ENCODE measurements around the gene HBE1. TPM values are rescaled to one million over a fixed set of nuclear protein-coding genes. Genes with fewer than 3 reads are reported as not detected.

Gene HBE1
- total RNA-seq, 1 donor from 2014 or later, result 4.0 TPM

DNA sequence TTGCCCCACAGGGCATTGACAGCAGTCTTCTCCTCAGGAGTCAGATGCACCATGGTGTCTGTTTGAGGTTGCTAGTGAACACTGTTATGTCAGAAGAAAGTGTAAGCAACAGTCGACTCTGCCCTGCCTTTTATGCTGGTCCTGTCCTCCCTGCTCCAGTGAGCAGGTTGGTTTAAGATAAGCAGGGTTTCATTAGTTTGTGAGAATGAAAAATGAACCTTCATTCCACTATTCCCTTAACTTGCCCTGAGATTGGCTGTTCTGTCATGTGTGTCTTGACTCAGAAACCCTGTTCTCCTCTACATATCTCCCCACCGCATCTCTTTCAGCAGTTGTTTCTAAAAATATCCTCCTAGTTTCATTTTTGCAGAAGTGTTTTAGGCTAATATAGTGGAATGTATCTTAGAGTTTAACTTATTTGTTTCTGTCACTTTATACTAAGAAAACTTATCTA, 35.3 kb downstream of the HBE1 start, which contains the start of gene HBD:
Gene HBD, minus strand, starts transcription at position 103 of the 454 bp plus-strand sequence. Its CDS starts 50 bp downstream, at position 53.
- no peak for DNase-seq (ENCODE audit: low spot score)

DNA sequence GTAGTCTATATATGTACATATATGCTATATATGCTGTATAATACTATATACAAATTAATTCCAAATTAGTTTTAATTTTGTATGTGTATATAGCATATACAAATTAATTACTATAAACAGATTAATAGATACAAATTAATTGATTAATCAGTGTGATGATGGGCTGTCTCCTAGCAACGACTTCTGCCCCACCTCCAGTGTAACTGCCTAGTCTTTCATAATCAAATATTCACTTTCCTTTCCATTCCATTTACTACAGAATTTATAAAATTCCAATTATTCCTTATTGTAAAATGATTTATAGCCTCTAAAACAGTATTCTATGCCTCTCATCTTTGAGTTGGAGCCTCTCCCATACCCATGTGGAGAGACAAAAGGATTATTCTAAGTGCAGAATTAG, 36.4 kb downstream of the HBE1 start:
- DNase-seq (ENCODE audit: low spot score), result no peak

DNA sequence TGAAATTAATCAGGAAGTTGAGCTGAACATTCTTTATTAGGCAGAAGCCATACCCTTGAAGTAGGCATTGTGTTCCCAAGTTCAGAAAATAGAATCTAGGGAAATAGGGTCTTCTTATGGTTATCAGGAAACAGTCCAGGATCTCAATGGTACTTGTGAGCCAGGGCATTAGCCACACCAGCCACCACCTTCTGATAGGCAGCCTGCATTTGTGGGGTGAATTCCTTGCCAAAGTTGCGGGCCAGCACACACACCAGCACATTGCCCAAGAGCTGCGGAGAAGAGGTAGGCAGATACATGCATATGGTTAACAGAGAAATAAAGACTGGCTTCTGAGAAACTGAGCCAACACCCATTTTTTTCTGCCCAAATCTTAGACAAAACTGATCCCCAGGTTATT, 36.9 kb downstream of the HBE1 start:
- DNase-seq (ENCODE audit: low spot score), result no peak

DNA sequence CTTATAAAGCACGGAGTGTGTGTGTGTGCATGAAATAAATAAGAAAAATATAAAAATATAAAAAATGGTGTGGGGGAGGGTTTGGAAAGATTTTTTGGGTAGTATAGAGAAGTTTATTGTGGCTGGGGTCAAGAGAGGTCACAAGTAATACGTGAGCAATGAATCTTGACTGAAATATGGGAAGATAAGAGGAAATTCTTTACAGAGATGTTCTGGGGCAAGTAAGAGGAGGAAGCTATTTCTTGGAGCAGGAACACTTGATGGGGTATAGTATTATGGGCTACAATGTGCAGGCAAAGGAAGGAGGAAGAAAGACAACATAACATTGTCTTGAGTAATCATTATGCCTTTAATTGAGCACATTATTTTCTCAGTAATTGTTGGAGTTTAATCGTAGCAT, 37.6 kb downstream of the HBE1 start:
- no peak for DNase-seq (ENCODE audit: low spot score)

DNA sequence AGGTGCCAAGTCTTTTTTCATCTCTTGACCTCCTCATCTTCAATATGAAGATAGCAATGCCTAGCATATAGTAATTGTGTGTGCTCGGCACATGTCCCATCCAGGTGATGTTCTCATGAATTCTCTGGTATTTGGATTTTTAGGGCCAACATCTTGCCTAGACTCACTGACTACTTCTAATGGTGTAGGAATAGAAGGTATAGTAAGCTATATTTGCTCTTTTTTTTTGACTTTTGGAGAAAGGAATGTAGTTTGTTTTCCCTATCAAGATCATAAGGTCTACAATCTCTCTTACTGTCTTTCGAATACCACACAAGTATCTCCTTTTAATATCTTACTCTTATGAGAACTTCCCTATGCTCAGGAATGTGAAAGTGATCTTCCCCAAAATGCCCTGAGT, 38.6 kb downstream of the HBE1 start:
- no peak for DNase-seq (ENCODE audit: low spot score)

DNA sequence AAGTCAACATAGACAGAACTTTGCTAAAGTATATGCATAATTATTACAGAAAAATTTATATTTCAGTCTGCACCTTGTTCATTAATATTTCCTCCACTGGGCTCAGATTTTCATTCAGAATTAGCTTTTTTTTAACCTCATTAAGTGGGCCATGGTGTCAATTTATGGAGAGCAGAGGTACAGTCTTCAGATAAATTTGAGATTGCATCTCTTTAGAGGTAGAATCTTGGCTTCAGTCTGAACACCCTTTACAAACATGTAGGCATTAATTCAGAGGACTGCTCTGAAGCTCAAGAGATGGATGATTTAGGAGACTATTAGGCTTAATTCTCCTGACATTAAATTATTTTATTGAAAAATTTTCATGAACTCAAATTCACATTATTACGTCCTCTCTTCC, 39.5 kb downstream of the HBE1 start:
- no peak for DNase-seq (ENCODE audit: low spot score)

DNA sequence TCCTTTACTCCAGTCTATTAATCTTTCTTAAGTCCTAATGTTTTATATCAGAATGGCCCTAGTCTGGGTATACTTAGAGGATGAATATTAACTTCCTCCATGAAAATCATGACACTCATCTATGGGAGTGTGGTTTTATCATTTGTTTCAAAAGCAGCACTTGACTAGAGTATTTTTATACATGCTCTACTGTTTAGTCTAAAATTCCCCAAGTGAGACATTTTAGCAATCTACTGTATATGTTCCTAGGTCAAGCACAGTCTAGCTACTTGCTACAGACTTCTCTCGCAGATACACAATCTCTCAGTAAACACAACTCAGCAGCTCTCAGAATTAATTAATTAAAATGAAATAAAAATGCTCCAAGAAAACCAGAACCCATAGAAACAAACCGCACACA, 39.9 kb downstream of the HBE1 start:
- no peak for DNase-seq (ENCODE audit: low spot score)

DNA sequence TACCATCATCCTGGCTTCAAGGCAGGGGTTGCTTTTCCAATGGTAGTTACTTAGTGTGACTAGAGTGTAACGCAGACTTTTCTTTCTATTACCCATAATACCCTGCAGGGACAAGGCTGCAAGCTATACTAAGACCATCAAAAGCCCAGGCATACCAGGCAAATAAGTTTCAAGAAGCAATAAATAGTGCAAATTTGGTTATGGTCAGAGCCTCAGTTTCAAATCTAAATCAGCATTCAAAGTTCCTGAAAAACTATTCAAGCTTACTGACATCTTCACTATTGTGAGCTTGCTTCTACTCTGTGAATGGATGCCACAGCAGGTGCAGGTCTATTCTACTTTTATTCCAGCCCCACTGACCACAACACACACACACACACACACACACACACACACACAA, 40.4 kb downstream of the HBE1 start:
- no peak for DNase-seq (ENCODE audit: low spot score)

DNA sequence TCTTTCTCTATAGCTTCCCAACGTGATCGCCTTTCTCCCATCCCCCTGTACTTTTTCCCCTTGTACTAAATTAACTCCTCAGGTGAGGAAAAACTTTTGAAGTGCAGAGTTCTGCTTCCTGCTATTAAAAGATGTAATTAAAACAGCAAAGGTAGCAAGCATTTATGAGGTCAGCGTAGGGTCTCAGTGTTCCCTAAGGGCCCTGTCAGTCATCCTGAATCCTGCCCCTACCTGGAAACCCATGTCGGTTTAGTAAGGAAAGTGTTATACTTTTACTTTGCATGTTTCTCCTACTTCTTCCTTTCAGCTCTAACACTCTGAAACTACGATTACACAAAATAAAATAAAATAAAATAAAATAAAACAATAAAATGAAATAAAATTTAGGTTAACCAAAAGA, 41.6 kb downstream of the HBE1 start:
- no peak for DNase-seq (ENCODE audit: low spot score)

DNA sequence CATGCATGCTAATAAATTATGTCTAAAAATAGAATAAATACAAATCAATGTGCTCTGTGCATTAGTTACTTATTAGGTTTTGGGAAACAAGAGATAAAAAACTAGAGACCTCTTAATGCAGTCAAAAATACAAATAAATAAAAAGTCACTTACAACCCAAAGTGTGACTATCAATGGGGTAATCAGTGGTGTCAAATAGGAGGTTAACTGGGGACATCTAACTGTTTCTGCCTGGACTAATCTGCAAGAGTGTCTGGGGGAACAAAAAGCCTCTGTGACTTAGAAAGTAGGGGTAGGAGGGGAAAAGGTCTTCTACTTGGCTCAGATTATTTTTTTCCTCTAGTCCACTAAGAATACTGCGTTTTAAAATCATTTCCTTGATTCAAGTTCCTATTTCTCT, 42.1 kb downstream of the HBE1 start:
- DNase-seq (ENCODE audit: low spot score), result no peak

DNA sequence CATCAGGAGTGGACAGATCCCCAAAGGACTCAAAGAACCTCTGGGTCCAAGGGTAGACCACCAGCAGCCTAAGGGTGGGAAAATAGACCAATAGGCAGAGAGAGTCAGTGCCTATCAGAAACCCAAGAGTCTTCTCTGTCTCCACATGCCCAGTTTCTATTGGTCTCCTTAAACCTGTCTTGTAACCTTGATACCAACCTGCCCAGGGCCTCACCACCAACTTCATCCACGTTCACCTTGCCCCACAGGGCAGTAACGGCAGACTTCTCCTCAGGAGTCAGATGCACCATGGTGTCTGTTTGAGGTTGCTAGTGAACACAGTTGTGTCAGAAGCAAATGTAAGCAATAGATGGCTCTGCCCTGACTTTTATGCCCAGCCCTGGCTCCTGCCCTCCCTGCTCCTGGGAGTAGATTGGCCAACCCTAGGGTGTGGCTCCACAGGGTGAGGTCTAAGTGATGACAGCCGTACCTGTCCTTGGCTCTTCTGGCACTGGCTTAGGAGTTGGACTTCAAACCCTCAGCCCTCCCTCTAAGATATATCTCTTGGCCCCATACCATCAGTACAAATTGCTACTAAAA, 42.9 kb downstream of the HBE1 start, which contains the start of gene HBB:
Gene HBB, minus strand, starts transcription at position 340 of the 579 bp plus-strand sequence. Its CDS starts 50 bp downstream, at position 290.
- no peak for DNase-seq (ENCODE audit: low spot score)

DNA sequence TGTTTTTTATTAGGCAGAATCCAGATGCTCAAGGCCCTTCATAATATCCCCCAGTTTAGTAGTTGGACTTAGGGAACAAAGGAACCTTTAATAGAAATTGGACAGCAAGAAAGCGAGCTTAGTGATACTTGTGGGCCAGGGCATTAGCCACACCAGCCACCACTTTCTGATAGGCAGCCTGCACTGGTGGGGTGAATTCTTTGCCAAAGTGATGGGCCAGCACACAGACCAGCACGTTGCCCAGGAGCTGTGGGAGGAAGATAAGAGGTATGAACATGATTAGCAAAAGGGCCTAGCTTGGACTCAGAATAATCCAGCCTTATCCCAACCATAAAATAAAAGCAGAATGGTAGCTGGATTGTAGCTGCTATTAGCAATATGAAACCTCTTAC, 44.3 kb downstream of the HBE1 start:
- DNase-seq (ENCODE audit: low spot score), result no peak

DNA sequence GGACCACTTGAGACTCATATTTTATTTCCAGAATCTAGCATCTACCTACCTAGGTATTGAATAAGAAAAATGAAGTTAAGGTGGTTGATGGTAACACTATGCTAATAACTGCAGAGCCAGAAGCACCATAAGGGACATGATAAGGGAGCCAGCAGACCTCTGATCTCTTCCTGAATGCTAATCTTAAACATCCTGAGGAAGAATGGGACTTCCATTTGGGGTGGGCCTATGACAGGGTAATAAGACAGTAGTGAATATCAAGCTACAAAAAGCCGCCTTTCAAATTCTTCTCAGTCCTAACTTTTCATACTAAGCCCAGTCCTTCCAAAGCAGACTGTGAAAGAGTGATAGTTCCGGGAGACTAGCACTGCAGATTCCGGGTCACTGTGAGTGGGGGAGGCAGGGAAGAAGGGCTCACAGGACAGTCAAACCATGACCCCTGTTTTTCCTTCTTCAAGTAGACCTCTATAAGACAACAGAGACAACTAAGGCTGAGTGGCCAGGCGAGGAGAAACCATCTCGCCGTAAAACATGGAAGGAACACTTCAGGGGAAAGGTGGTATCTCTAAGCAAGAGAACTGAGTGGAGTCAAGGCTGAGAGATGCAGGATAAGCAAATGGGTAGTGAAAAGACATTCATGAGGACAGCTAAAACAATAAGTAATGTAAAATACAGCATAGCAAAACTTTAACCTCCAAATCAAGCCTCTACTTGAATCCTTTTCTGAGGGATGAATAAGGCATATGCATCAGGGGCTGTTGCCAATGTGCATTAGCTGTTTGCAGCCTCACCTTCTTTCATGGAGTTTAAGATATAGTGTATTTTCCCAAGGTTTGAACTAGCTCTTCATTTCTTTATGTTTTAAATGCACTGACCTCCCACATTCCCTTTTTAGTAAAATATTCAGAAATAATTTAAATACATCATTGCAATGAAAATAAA, 44.9 kb downstream of the HBE1 start:
- DNase-seq (ENCODE audit: low spot score), result no peak

DNA sequence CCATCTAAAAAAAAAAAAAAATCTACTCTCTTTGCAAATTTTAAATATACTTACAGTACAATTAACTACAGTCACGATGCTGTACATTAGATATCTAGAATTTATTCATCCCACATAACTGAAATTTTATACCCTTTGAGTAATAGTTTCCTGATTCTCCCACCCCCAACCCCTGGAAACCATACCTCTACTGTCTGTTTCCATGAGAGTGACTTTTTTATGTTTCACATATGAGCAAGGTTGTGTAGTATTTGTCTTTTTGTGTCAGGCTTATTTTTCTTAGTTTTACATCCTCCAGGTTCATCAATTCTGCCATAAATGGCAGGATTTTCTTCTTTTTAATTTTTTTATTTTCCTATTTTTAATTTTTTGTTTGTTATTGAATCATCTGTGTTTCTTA, 46.1 kb downstream of the HBE1 start:
- no peak for DNase-seq (ENCODE audit: low spot score)

DNA sequence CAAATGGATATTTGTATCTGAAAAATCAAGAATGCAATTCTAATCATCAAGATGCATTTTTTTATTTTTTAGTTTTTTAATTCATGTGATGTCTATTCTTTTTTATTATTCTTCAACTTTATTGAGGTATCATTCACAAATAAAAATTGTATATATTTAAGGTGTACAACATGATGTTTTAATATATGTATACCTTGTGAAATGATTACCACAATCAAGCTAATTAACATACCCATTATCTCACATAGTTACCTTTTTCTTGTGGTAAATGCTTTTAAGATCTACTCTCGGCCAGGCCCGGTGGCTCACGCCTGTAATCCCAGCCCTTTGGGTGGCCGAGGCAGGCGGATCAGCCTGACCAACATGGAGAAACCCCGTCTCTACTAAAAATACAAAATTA, 46.6 kb downstream of the HBE1 start:
- no peak for DNase-seq (ENCODE audit: low spot score)

Other genes with a start within 250 kb of the HBE1 start
- not detected for gene OR52J3, start 223.4 kb downstream of the HBE1 start, total RNA-seq
- not detected for gene OR52E2, start 210.3 kb downstream of the HBE1 start, total RNA-seq
- not detected for gene OR52E1, start 200.4 kb downstream of the HBE1 start, total RNA-seq
- not detected for gene OR52A5, start 131.6 kb downstream of the HBE1 start, total RNA-seq
- not detected for gene OR52A1, start 115.2 kb downstream of the HBE1 start, total RNA-seq
- gene OR51V1, start 69.3 kb downstream of the HBE1 start, total RNA-seq, result not detected
- gene HBB, start 42.9 kb downstream of the HBE1 start, total RNA-seq, result 65.9 TPM
- 0.72 TPM for gene HBD, start 35.5 kb downstream of the HBE1 start, total RNA-seq
- gene HBG1, start 20.1 kb downstream of the HBE1 start, total RNA-seq, result 3.3 TPM
- 13.2 TPM for gene HBG2, start 15.2 kb downstream of the HBE1 start, total RNA-seq
- gene OR51B4, start 32.0 kb upstream of the HBE1 start, total RNA-seq, result 0.23 TPM
- not detected for gene OR51B2, start 54.4 kb upstream of the HBE1 start, total RNA-seq
- gene OR51B5, start 73.6 kb upstream of the HBE1 start, total RNA-seq, result 0.37 TPM
- not detected for gene OR51B6, start 81.6 kb upstream of the HBE1 start, total RNA-seq
- gene OR51M1, start 113.9 kb upstream of the HBE1 start, total RNA-seq, result not detected
- gene OR51Q1, start 152.2 kb upstream of the HBE1 start, total RNA-seq, result not detected
- 0.23 TPM for gene OR51I1, start 171.6 kb upstream of the HBE1 start, total RNA-seq
- not detected for gene OR51I2, start 179.4 kb upstream of the HBE1 start, total RNA-seq
- not detected for gene OR52D1, start 218.7 kb upstream of the HBE1 start, total RNA-seq
- 0.26 TPM for gene UBQLN3, start 240.0 kb upstream of the HBE1 start, total RNA-seq
- gene UBQLNL, start 246.8 kb upstream of the HBE1 start, total RNA-seq, result 0.69 TPM